Measurements from ENCODE around the gene STK26. TPM values are rescaled to one million over a fixed set of nuclear protein-coding genes. Genes with fewer than 3 reads are reported as not detected.

Gene STK26
- total RNA-seq, 2 donors from 2014 or later, result 41.6 to 73.7 TPM

DNA sequence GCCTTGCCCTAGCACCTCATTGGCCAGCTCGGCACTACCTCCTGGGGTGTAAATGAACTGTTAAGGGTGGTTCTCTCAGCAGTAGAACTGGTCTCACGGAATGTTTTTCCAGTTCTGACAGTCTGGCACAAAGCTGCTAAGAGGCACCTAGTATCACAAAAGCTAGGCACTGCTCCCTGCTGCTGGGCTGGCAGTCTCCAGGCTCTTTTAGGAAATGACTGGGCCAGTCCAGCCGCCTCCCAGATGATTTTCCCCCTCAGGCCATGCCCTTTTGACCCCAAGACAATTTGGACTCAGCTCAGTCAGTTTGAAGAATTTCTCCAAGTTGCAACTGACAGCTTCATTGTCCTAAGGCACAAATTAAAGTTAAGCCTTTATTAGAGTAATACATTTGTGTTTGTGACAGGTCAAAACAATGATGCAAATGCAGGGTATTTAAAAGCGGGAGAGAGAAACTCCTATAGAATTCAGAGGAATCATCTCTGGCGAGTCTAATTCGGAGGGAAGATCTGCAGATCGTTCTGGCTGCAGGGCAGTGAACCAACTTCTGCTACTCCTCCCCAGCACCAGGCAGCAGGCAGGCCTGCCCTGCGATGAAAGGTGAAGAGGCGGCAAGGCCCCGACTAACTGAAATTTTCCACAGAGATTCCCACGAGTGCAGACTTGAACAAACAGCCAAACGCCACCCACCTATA is 96.9 kb downstream of the STK26 start:
- no peaks in the 10 kb centered on the region for H3K9me3 Mint-ChIP-seq
- peaks cover 0 to 18% of the 10 kb centered on the region in 2 donors for H3K27me3 Mint-ChIP-seq
- no peaks in the 10 kb centered on the region for H3K4me1 Mint-ChIP-seq (ENCODE audit: low read depth in 2 of 2)
- ATAC-seq (no peak), DNase-seq (ENCODE audit: low spot score) (no peak)
- no peak overlapping the region for H3K27ac Mint-ChIP-seq
- no peak overlapping the region for H3K4me3 Mint-ChIP-seq
- no peaks in the 10 kb centered on the region for H3K36me3 Mint-ChIP-seq

DNA sequence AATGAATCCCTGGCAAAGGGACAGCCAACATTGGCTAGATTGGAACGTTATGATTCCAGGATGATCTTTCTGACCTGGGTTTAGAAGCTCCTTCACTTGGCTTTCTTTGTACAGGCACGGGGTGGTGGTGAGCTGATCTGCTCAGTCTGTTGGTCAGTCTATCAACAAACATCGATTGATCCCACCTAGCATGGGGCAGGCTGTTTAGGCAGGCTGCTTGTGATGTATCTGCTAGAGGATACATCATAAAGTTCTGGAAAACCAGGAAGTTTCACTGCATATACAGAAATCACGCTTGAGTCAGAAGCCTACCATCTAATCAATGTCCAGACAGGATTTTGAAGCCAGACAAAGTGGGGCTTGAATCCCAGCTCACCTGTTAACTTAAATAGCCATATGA is 97.8 kb downstream of the STK26 start:
- no peaks in the 10 kb centered on the region for H3K9me3 Mint-ChIP-seq
- no peak overlapping the region for H3K27ac Mint-ChIP-seq
- H3K4me3 Mint-ChIP-seq, result no peak overlapping the region
- no peaks in the 10 kb centered on the region for H3K36me3 Mint-ChIP-seq
- H3K27me3 Mint-ChIP-seq, result peaks cover 0 to 20% of the 10 kb centered on the region in 2 donors
- DNase-seq (ENCODE audit: low spot score) (no peak), ATAC-seq (no peak)
- no peaks in the 10 kb centered on the region for H3K4me1 Mint-ChIP-seq (ENCODE audit: low read depth in 2 of 2)

Other genes with a start within 250 kb of the STK26 start
- not detected for gene FRMD7, start 104.7 kb downstream of the STK26 start, total RNA-seq
- 10 to 100 TPM; 33.7 to 60.5 TPM for gene RAP2C, start 196.1 kb downstream of the STK26 start, total RNA-seq

All from natural killer cell treated with Interleukin-12 subunit alpha and Interleukin-12 subunit beta and Interleukin-15 and Interleukin-18, amount 100 ng/mL, for 72 hours (primary cell).